Epithelial cell of prostate (primary cell): ENCODE data around the gene PHB1.

ENCODE experiments used
- DNase-seq: peaks from one replicate; pipeline ENCODE4 v3.0.0-alpha.2; 2011; ENCODE audit warnings: low read depth, low spot score
- H3K27ac ChIP-seq: fragments of 450-650 bp; 2 replicates; pipeline ENCODE4 v1.5.1; 2017; ENCODE audit warnings: mild to moderate bottlenecking

PHB1 gene

DNA sequence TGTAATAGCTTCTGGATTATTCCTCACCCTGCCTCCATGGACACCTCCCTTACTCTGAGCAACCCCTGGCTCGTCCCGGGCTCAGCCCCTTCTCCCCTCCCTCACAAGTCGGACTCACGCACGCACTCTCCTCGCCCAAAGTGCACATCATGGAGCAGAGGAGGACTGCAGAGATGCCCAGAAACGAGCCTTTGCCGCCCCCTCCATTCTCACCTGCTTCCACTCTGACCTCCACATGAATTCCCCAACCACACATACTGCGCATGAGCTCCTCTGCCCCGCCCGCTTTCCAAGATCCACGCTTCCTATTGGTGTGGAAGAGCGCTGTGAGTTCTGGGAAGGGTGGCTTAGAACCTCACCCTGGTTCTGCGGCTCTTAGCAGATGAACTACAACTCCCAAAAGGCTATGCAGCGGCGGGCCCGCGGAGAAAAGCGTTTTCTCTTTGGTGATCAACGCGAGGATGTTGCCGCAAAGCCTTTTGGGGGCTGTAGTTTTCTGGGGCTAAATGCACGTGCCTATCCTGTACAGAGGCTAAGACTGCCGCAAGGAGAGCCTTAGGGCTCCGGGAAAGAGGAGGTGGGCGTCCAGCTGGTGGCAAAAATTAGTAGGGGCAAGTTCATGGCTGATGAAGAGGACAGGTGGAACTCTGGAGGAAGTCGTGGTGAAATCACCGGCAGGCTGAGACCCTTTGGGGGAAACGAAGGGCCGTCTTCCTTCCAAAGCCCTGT, at the start of gene PHB1:
Gene PHB1, minus strand, starts transcription at position 261 of the 729 bp plus-strand sequence. CDS start 1,618 bp downstream, outside the sequence.
- no peak within 1 kb of the TSS for H3K27ac ChIP-seq
- DNase-seq = peak; percentile 88

GRCh38 chr17:49464049-49464448, 49.4 kb upstream of the PHB1 start:
- DNase-seq = no peak
- no peak overlapping the region for H3K27ac ChIP-seq

- DNase-seq = no peak
- H3K27ac ChIP-seq = no peak overlapping the region
These were observed 46.9 kb upstream of the PHB1 start for GRCh38 chr17:49461580-49461979.

DNA sequence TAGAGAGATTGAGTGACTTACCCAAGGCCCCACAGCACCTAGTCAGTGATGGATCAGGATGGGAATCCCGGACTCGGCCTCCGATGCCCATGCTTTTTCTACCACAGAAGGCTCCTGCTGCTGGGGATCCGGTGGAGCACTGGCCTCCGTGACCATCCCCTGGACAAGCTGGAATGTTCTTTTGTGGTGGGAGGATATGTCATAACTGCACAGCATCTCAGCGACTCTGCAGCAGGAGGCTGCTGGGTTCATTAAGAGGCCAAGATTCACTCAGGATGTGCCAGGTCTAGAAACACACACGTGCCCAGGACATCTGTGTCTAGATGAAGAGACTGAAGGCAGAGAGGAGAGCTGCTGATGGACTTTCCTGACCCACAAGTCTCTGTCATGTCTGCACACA, 45.7 kb upstream of the PHB1 start:
- no peak for DNase-seq
- no peak overlapping the region for H3K27ac ChIP-seq

GRCh38 chr17:49459401-49459984, 44.8 kb upstream of the PHB1 start:
- H3K27ac ChIP-seq = no peak overlapping the region
- no peak for DNase-seq

- no peak for DNase-seq
- no peak overlapping the region for H3K27ac ChIP-seq
These were observed 43.2 kb upstream of the PHB1 start for GRCh38 chr17:49457564-49458535.

- H3K27ac ChIP-seq = no peak overlapping the region
- DNase-seq = no peak
These were observed 41.7 kb upstream of the PHB1 start for GRCh38 chr17:49456183-49456965.

GRCh38 chr17:49455272-49455861, 40.7 kb upstream of the PHB1 start:
- DNase-seq = no peak

DNA sequence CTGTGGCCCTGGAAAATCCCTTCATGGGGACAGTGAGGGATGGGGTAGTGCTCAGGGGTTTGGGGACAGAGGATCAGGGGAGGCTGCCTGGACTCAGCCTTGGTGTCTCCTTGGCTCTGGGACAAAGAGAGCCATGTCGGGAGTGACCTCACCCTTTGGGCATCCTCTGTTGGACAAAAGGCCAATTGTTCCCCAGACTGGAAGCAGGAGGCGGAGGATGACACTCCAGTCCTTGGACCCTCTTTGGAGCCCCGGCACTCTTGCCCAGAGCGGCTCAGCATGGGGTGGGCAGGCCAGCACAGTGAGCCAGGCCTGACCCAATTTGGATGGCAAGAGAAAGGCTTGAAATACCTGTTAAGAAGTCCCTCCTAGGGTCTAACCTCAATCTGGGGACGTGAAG, 39.4 kb upstream of the PHB1 start:
- DNase-seq = no peak
- no peak overlapping the region for H3K27ac ChIP-seq

More at GRCh38 chr17:49455272-49455861, 40.7 kb upstream of the PHB1 start:
- H3K27ac ChIP-seq = no peak overlapping the region

- H3K27ac ChIP-seq = no peak overlapping the region
- no peak for DNase-seq
These were observed 38.0 kb upstream of the PHB1 start for GRCh38 chr17:49452661-49453060.

DNA sequence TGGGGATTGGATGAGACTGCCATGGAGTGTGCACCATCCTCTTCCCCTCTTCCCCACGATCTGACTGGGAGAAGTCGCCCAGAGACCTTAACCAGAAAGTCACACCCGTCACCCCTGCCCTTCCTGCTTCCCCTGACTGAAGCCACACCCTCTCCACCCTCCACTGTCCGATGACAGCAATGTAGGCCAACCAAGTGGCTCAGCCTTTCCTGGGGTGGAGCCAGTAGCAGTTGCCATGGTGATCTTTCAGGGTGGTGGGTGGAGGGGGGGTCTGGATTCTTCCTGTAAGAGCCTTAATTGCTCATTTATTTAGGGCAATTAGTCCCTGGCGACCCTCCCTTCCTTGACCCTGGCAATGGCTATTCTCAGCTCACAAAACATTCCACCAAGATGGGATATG, 37.5 kb upstream of the PHB1 start:
- H3K27ac ChIP-seq = no peak overlapping the region
- DNase-seq = no peak

DNA sequence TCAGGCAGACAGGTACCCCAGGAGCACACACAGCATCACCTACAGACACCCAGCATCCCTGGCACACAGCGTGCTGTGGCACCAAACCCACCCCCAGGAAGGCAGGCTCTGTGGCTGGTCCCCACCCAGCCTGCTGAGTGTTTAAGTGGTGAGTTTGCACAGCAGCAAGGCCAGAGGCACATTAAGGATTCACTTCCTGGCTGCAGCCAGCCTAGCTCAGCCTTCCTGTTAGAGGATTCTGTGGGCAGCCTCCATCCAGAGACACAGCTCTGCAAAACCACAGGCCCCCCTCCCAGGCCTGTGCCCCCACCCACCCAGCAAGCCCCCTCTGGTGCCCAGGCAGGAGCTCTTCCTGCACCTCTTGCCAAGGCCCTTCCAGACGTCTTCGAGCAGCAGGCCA, 36.1 kb upstream of the PHB1 start:
- peak; percentile 8 for DNase-seq
- H3K27ac ChIP-seq = no peak overlapping the region

- no peak overlapping the region for H3K27ac ChIP-seq
- no peak for DNase-seq
These were observed 35.5 kb upstream of the PHB1 start for GRCh38 chr17:49450181-49450580.

- no peak for DNase-seq
- no peak overlapping the region for H3K27ac ChIP-seq
These were observed 33.1 kb upstream of the PHB1 start for GRCh38 chr17:49447628-49448302.

DNA sequence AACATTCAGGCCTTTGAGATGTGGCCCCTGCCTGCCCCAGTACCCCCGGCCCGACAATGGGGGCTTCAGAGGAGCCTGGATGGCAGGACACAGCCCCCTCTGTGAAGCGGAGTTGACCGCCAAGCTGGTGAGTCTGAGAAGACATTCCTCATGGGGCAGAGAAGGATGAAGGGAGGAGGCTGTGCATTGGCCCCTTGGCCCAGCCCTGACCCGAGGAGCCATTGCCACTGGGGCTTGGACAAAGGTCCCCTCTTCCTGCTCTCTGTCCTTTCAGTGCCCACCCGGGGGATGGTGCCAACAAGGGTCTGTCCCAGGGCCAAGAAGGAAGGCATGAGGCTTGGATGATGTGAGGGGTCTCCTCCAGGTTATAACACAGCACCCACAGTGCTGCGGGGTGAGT, 30.9 kb upstream of the PHB1 start:
- DNase-seq = no peak
- no peak overlapping the region for H3K27ac ChIP-seq

- DNase-seq = no peak
- H3K27ac ChIP-seq = no peak overlapping the region
These were observed 29.7 kb upstream of the PHB1 start for GRCh38 chr17:49444384-49444783.

- no peak for DNase-seq
- H3K27ac ChIP-seq = no peak overlapping the region
These were observed 29.2 kb upstream of the PHB1 start for GRCh38 chr17:49443862-49444261.

DNA sequence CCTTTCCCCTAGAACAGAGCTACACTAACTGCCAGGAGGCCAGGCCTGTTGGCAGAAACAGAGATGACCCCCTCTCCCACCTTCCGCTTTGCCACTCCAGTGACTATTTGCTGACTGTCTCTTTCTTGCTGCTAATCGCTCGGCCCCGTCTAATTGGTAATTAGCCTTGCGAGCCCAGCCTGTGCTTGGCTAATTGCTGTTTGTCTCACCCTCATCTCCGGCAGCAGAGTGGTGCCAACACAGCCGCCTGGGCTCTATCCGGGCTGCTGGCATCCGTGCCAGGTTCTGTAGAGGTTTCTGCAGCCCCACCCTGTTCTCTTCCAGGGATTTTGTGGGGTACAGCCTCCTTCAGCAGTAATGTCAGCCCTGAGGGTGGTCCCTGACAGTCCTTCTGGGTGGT, 27.4 kb upstream of the PHB1 start:
- DNase-seq = no peak
- no peak overlapping the region for H3K27ac ChIP-seq

DNA sequence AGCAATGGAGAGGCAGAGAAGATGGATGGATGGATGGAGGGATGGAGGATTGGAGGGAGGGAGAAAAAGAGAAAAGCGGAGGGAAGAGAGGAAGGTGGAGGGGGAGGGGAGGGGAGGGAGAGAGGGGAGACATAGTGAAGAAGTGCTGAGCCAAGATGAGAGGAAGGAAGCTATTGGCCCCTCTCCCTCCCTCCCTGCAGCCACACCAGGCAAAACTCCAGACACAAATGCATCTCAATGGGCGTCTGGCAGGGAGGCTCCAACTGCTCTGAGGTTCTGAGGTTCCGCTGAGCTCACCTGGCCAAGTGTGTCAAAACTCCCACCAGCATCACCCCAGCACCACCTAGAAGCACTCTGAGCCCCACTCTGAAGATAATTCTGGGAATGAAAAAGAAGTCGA, 26.9 kb upstream of the PHB1 start:
- no peak overlapping the region for H3K27ac ChIP-seq
- no peak for DNase-seq
